HG03159 (cell line): ENCODE data around the gene PLXNA1.

Source experiments
- ATAC-seq: cut with Tn5 transposase; IDR thresholded peaks from one replicate; pipeline ENCODE4 v1.9.1; 2021; ENCODE audit warnings: mild to moderate bottlenecking, moderate library complexity; ENCODE audit not compliant: unreplicated experiment

Gene PLXNA1

DNA sequence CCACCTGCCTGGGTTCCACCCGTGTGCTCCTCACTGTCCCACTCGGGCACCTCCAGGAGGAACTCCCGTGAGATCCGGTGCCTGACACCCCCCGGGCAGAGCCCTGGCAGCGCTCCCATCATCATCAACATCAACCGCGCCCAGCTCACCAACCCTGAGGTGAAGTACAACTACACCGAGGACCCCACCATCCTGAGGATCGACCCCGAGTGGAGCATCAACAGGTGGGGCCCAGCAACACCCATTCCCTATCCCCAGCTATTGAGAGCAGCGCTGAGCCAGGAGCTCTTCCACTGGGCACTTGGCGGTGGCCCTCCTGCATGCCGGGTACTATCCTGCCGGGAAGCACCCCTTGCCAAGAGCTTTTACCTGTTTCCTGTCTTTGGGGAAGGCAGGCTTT, 33.5 kb downstream of the PLXNA1 start:
- ATAC-seq, result no peak

DNA sequence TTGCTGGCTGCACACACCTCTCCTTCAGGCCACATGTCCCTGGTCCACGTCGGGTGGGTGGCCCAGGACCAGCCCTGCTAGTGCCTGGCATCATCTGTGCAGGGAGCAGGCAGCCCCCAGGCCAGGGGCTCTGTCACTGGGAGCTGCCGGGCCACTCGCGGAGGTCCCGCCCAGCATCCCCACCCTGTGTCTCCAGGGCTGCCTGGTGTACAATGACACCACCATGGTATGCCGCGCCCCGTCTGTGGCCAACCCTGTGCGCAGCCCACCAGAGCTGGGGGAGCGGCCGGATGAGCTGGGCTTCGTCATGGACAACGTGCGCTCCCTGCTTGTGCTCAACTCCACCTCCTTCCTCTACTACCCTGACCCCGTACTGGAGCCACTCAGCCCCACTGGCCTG, 34.3 kb downstream of the PLXNA1 start:
- ATAC-seq, result no peak

DNA sequence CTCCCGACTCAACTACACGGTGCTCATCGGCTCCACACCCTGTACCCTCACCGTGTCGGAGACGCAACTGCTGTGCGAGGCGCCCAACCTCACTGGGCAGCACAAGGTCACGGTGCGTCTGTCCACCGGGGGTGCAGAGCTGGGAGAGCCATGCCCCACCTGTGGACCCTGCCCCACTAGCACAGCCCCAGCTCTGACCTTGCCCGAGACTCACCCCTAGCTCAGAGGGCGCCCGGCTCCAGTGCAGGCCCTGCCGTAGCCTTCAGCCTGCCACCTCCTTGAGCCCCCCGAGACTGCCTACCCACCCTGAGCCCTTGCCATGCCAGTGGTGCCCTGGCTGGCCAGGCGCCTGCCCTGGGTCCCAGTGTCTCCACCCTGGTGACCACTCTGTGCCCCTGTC, 34.9 kb downstream of the PLXNA1 start:
- ATAC-seq, result no peak

DNA sequence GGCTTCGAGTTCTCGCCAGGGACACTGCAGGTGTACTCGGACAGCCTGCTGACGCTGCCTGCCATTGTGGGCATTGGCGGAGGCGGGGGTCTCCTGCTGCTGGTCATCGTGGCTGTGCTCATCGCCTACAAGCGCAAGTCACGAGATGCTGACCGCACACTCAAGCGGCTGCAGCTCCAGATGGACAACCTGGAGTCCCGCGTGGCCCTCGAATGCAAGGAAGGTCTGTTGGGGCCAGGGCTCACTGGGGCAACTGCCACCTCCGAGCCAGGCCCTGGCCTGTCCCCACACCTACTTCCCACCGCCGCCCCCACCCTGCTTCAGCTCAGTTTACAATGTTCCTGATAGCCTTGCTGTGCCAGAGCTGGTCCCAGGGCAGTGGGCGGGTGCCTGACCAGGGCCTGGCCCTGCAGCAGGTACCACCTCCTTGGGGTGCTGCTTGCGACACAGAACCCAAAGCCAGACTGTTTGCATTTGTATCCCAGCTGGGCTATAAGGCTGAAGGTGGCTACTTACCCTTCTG, 35.5 kb downstream of the PLXNA1 start:
- ATAC-seq, result no peak

DNA sequence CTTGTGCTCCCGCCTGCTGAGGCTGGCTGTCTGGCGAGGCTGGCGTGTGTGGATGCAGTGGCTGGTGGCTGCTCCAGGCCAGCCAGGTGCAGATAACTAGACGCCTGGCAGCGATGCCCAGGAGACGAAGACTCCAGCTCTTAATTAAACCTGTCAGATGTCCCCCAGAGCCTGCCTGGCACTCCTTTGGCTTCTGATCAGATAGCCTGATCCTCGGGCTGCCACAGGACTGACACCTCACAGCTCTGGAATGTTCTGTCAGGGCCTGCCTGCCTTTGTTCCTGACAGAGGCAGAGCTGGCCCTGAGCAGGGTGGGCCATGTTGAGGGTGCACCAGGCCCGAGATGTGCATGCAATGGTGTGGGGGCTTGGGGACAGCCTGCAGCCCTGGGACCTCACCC, 36.5 kb downstream of the PLXNA1 start:
- ATAC-seq, result no peak

DNA sequence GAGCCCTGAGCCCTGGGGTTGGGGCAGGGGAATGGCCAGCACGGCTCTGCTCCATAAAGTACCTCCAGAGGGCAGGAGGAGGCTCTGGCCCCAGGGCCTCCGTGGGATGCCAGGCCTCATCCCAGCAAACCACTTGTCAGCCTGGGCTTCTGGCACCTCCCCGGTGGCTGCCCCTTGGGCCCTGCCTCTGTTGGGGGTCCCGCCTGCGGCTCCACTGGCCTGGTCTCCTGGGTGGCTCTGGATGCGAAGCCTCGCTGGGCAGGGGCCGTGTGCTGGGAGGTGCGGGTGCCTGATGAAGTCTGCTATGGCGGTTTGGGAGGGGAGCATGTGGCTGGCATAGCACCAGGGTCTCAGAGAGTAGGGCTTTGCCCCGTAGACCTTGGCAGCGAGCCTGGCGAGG, 37.6 kb downstream of the PLXNA1 start:
- no peak for ATAC-seq

DNA sequence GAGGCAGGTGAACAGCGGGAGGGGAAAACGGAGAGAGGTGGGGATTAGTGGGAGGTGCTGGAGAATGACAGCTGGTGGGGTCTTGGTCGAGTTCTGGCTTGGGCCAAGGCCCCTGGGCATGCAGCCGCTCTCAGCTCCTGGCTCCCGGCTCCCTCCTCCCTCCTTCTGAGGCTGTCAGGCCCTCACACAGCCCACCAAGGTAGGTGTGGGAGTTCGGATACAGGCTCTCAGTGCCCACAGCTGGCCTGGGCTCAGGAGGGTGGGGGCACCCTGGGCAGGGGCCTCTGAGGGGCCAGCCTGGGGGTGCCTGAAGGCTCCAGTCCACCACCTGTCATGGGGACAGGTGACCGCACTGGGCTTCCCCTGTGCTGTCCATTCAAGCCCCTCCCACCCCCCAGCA, 39.9 kb downstream of the PLXNA1 start:
- ATAC-seq, result no peak

DNA sequence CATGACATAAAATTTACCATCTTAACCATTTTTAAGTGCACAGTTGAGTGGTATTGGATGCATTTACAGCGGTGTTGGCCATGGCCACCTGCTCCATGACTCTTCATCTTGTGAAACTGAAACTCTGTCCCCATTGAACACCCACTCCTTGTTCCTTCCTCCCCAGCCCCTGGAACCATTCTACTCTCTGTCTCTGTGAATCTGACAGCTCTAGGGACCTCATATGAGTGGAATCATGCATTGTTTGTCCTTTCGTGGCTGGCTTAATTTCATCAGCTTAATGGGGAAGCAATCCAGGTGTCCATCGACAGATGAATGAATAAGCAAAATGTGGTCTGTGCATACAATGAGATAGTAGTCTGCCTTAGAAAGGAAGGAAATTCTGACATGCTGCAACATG, 42.5 kb downstream of the PLXNA1 start:
- no peak for ATAC-seq

DNA sequence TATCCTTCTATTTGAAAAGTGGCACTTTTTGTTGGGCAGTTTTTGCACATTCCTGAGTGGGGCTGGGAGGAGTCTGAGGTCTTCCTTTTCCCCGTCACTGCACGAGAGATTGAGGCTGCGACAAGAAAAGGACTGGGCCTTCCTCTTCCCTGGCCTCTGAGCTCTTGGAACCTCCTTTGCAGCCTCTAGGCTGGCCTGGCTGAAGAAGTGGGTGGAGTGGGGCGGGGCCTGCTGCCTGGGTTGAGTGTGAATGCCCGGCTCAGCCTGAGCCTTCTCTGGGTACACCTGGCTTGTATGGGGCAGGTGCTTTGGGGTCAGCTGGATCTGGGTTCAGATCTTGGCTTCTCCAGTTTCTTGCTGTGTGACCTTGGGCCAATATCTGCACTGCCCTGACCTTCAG, 43.1 kb downstream of the PLXNA1 start:
- no peak for ATAC-seq

DNA sequence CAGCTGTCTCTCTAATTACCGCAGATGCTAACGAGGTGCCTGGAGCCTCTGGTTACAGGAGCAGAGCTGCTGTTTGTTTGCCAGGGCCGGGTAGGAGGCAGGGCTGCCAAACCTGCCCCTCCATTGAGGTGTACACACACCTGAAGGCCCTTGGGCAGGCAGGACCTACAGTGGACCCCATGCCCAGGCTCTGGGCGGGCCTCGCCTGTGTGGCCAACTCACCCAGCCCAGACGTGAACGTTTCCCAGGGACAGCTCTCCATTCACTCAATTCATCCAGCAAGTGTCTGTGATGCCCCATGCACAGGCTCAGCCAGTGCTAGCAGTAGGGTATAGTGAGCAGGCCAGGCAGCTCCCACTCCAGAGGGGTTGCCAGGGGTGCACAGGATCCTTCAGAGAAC, 43.7 kb downstream of the PLXNA1 start:
- no peak for ATAC-seq

DNA sequence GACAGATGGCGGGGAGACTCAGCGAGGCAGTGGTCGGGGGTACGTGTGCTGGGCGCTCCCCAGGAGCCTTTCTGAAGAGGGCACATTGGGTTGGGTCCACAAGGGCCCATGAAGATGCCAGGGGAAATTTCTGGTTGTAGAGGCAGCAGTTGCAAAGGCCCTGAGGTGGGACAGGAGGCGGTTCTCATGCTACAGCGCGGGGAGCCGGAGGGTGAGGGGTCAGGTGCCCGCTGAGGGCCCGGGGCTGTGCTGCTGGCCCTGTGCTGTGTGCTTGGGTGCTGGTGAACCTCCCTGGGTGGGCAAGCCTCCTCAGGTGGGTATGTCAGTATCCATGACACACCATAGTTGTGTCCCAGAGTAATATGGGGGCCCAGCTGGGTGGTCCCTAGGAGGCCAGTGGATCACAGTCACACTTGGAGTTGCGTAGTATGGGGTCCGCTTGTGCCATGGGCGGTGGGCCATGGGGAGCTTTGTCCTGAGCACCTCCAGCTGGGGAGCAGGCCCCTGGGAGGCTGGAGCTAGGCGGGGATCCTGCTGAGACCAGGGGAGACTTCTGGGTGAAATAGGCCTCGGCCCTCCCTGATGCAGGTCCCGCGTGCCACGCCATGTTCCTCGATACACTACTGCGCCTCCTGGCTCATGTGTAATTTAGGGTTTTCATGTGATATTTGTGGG, 44.3 kb downstream of the PLXNA1 start:
- ATAC-seq, result no peak

DNA sequence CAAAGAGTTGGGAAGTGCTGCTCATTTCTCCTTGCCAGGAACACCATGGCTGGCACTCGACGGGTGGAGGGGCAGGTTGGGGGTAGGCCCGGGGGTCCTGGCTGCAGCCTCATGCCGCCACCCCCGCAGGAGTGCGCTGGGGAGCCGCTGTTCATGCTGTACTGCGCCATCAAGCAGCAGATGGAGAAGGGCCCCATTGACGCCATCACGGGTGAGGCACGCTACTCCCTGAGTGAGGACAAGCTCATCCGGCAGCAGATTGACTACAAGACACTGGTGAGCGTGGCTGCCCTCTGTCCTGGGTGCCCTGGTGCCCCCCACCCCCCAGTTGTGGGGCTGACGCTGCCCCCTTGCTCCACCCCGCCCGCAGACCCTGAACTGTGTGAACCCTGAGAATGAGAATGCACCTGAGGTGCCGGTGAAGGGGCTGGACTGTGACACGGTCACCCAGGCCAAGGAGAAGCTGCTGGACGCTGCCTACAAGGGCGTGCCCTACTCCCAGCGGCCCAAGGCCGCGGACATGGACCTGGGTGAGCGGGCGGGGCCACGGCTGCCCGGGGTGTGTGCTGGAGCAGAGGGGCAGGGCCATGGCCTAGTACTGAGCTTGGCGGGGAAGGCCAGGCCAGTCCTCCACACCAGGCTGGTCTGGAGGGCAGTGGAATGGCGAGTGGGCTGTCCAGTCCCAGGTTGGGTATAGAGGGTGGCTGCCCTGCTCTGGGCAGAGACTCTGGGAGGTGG, 45.1 kb downstream of the PLXNA1 start:
- no peak for ATAC-seq

DNA sequence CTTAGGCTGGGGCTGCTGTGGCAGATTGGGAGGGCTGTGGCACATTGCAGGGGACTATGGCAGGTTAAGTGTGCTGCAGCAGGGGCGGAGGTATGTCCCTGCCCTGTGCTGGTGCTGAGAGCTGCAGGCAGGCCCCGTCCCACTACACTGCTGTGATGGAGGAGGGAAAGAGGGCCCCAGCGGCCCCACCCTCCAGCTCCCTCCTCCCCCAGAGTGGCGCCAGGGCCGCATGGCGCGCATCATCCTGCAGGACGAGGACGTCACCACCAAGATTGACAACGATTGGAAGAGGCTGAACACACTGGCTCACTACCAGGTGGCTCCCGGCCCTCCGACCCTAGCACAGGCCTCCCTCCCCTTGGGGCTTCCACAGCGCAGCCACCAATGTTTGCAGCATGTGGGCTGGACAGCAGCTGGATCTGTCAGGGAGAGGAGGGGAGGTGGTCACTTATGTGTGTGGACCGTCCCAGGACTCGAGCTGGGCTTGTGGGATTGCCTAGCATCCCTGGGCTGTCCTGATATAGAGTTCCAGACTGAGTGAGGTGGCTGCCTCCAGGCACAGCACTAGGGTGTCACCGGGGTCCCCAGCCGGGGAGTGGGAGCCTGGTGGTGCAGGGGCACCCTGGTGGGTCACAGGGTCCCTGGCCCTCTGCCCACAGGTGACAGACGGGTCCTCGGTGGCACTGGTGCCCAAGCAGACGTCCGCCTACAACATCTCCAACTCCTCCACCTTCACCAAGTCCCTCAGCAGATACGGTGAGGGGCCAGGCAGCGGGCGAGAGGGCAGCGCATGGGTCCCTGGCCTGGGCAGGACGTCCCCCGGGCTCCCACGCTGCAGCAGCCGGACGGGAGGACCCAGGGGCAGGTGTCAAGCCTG, 46.1 kb downstream of the PLXNA1 start:
- ATAC-seq, result no peak

DNA sequence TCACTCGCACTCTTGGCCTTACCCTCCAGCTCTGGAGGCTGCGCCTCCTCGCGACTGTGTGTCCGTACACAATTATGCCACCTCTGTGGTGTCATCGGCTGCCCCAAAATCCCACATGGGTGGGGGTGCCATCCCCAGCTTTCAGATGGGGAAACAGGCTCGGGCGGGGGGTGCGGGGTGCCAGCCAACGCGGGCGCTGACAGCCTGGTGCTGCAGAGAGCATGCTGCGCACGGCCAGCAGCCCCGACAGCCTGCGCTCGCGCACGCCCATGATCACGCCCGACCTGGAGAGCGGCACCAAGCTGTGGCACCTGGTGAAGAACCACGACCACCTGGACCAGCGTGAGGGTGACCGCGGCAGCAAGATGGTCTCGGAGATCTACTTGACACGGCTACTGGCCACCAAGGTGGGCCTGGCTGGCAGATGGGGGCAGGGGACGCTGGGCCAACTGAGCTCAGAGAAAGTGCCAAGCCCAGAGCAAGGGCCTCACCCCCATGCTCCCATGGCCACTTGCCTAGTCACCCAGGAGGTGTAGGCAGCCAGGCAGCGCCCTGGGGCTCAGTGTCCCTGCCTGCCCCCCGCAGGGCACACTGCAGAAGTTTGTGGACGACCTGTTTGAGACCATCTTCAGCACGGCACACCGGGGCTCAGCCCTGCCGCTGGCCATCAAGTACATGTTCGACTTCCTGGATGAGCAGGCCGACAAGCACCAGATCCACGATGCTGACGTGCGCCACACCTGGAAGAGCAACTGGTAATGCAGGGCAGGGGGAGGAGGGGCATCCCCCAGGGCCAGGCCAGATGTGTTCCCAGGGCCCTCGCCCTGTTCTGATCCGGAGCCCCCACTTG, 47.0 kb downstream of the PLXNA1 start:
- no peak for ATAC-seq

DNA sequence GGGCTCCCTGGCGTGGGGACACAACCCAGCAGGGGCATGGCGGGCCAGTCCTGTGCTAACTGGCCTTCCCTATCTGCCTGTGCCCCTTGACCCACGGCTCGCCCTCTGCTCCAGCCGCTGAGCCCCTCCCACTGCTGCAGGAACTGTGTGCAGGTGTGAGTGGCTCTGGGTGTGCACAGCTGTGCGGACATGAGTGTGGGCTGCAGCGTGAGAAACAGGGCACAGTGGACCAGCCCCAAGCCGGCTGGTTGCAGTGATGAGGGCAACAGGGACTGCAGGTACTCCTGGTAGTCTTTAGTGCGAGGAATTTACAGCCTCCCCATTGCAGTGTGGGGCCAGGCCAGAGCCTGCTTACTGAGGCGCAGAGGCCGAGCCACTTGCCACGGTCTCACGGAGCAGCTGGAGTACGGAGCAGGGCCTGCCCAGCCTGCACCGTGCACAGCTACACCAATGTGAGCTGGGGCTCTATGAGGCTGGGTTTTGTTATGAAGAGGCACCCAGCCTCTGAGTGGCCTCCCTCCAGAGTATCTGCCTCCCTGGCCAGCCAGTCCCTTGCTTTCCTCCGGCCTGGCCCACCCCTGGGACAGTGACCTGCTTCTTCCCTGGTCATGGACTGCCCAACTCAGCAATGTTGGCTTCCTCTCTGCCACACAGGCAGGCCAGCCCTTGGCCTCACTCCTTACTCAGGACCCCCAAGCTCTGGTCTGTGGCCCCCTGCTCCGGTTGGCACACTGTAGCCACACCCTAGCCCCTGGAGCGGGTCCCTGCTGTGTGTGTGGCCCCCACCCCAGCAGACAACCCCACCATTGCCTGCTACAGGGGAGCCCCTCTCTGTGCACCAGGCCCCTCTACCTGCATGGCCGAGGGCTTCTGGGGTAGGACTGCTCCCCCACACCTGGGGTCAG, 47.8 kb downstream of the PLXNA1 start:
- ATAC-seq, result no peak

DNA sequence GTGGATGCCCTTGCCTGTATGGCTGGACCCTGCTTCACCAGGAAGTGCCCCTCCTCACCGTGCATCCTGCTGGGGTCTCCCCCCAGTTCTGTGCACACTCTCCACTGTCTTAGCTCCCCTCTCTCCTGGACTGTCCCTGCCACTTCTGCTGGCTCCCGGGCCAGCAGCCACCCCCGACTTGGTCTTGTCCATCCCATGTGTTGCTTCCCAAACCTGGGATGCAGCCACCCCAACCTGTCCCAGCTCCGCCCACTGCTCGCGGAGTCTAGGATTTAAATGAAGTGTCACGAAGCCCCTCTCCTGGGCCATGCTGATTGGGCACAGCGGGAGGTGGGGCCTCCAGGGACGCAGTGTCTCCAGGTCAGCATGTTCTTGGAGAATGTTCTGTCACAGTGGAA, 48.5 kb downstream of the PLXNA1 start:
- ATAC-seq, result no peak

DNA sequence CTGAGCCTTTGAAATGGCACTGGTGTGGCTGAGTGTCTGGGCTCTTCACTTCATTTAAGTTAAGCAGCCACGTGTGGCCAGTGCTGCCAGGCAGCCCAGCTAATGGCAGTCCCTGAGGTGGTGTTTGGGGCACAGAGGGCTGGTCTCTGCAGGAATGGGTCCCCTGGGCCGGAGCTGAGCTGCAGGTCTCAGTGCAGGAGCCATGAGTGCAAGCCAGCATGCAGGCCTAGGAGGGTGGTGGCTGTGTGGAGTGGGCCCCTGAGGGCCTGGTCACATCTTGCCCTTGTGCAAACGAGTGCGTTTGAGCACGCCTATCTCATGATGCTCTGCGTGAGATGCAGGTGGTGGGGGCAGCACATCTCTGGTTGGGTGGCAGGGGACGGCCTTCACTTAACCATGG, 48.9 kb downstream of the PLXNA1 start:
- ATAC-seq, result no peak

DNA sequence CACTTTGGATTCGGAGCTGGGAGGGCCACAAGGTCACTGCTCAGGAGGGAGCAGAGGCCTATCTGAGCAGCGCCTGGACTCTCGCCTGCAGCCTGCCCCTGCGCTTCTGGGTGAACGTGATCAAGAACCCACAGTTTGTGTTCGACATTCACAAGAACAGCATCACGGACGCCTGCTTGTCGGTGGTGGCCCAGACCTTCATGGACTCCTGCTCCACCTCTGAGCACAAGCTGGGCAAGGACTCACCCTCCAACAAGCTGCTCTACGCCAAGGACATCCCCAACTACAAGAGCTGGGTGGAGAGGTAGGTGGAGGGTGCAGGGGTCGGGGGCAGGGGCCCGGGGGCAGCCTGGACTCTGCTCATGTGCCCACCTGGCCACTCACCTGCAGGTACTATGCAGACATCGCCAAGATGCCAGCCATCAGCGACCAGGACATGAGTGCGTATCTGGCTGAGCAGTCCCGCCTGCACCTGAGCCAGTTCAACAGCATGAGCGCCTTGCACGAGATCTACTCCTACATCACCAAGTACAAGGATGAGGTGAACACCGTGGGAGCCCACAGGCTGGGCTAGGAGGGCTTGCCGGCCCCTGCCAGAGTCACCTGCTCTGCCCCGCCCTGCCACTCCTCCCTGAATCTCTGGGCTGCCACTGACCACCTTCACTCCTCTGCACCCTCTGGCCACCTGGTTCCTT, 49.5 kb downstream of the PLXNA1 start:
- ATAC-seq, result no peak
